ENCODE results near the gene CLCNKA.
A peak's percentile ranks its signal among the peaks of the same experiment; 100 is the strongest.
"Not testable (repeated sequence)": the region's sequence is repeated elsewhere in the genome, so short reads cannot be mapped to it uniquely, and the experiment has no call there.

Gene CLCNKA

GRCh38 chr1:16043950-16044349 is 22.1 kb downstream of the CLCNKA start:
- DNase-seq = no peak

GRCh38 chr1:16046842-16047241 is 25.0 kb downstream of the CLCNKA start:
- no peak for DNase-seq

GRCh38 chr1:16047791-16048475 is 26.1 kb downstream of the CLCNKA start:
- no peak for DNase-seq

GRCh38 chr1:16048573-16049189 is 26.8 kb downstream of the CLCNKA start:
- DNase-seq = peak; percentile 64

DNA sequence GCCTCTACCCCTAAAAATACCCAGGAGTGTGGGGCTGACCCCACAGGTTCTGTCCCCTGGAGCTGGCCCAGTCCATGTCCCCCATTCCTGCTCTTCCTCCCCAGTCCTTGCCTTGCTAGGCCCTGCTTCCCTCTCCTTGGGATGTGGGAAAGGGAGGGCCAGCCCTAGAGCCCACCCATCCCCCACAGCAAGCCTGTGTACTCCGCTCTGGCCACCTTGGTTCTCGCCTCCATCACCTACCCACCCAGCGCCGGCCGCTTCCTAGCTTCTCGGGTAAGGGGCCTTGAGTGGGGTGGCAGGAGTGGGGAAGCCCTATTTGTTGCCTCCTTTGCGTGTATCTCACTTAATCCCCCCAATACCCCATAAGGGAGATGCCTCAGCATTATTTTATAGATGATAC is 28.5 kb downstream of the CLCNKA start:
- DNase-seq = no peak

GRCh38 chr1:16051039-16051438 is 29.2 kb downstream of the CLCNKA start:
- DNase-seq = no peak

DNA sequence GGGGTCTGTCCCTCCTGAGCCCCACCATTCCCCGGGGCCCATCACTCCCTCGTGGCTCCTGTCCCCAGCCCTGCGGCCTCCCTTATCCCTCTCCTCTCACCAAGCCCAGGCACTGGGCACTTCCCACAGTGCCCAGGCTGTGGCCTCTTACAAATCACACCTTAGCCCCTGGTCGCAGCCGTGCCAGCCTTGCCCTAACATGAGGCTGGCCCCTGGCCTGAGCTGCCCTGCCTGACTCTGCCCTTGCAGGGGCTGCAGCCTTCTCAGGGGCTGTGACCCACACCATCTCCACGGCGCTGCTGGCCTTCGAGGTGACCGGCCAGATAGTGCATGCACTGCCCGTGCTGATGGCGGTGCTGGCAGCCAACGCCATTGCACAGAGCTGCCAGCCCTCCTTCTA is 30.1 kb downstream of the CLCNKA start:
- DNase-seq = not testable (repeated sequence)

DNA sequence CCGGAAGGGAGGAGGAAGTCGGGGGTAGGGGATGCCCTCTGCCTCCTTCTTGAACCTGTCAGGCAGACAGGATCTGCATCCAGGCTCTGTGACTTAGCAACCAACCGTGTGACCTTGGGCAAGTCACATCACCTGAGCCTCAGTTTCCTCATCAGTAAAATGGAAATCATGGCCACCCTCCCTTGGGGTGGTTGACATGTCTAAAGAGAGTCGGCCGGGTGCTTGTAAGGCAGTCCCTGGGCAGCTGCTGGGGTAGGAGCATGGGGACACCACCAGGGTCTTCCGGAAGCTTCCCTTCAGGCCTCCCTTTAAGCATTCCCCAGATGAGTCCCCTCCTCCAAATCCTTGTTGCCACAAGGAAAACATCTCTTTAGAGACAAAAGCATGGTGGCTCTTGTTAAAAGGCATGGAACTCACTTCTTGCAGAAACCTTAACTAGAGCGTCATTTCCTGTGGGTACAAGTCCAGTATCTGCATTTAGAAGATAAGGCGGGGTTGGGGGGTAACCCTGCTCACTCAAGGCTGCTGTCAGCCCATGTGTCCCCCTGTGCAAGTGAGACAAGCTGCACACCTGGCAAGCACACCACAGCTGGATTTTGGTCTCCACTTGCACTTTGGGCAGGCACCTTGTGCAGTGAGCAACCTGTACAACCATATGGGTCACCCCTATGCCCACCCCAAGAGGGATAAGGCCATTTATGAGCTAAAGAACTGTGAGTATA is 32.1 kb downstream of the CLCNKA start:
- DNase-seq = no peak

- no peak for DNase-seq
Observed at GRCh38 chr1:16054598-16055540, 33.0 kb downstream of the CLCNKA start.

GRCh38 chr1:16055613-16056520 is 34.0 kb downstream of the CLCNKA start:
- DNase-seq = peak; percentile 80

GRCh38 chr1:16056521-16056912 is 34.7 kb downstream of the CLCNKA start:
- DNase-seq = not testable (repeated sequence)

- DNase-seq = not testable (repeated sequence)
Observed at GRCh38 chr1:16057314-16057915, 35.6 kb downstream of the CLCNKA start.

DNA sequence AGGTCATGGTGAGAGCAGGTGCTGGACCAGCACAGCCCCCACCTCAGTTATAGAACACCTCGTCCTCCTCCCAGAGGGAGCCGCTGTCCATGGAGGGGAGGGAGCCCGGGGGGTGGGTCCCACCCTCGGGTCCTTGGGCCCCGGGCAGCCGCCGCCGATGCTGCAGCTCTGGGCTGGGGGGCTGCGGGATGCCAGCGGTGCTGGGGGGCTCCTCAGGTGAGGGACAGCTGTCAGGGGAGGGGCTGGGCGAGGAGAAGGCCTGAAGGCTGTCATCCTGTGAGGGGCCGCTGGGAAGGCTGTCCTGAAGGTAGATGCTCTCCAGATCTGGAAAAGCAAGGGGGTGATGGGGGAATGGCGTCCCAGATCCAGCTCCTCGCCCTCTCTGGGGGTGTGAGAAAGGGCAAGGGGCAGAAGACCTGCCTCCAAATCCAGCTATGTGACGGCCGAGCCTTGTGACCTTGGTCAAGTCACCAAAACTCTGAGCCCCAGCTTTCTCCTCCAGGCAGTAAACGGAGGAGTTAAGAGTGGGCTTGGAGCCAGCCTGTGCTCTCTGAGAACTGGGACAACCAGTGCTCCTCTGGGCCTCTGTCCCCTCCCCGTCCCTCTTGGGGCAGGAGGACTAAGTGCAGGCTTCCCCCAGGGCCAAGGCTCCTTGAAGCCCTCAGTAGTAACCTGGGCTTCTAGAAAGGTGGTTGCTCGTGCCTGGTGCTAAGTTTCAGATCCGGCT is 36.7 kb downstream of the CLCNKA start:
- DNase-seq = not testable (repeated sequence)

- DNase-seq = no peak
Observed at GRCh38 chr1:16061266-16061665, 39.4 kb downstream of the CLCNKA start.

DNA sequence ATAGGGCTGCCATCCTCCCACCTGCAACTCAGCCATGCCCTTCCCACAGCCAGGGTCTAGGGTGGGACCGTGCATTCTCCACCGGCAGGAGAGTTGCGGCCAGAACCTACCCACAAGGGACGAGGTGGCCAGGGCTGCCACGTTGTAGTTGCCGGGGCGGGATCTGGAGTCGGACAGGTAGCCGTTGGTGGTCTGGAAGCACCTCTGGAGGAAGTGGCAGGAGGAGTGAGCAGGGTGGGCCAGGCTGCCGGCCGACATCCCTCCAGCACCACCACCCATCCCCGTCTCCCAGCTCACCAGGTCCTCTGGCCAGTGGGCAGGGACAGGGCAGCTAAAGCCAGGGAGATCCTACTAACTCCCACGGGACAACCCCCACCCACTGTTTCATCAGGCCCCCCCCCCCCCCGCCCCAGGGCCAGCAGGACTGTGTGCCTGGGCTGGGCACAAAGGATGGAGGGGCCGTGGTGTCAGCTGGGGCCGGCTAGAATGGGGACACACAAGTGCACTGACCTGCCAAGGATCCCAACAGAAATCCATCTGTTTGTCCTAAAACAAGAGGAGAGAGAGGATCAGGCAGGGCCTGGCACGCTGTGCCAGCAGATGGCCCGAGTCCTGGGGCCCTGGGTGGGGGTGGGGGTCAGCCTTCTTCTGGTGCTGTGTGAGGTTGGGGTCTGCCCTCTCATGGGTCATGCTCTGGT is 40.3 kb downstream of the CLCNKA start:
- DNase-seq = not testable (repeated sequence)

- DNase-seq = not testable (repeated sequence)
Observed at GRCh38 chr1:16062687-16063075, 40.8 kb downstream of the CLCNKA start.

DNA sequence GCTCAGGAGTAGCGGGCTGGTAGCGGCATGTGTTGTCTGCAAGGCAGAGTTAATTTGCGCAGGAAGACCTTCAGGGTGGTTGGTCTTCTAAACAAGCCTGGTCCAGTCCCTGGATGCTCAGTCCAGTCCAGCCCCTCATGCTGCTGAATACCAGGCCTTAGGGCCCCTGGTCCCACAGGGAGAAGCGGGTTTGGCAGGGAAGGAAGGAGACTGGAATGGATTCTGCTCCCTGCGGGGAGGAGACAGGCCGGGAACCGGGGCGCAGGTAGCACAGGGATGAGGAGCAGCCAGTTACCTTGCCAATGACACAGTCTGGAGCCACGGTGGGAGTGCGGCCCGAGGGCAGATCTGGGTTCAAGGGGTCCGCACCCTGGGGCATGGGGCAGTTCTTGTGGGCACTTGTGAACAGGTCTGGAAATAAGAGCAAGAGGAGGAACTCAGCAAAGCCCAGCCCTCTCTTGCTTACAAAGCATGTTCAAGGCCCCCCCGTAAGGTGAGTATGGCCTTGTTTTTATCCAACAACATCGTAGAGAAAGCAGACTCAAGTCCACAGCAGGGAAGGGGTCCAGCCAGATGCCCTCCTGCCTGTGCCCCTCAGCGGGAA is 41.5 kb downstream of the CLCNKA start:
- no peak for DNase-seq

- DNase-seq = no peak
Observed at GRCh38 chr1:16063921-16064320, 42.1 kb downstream of the CLCNKA start.

DNA sequence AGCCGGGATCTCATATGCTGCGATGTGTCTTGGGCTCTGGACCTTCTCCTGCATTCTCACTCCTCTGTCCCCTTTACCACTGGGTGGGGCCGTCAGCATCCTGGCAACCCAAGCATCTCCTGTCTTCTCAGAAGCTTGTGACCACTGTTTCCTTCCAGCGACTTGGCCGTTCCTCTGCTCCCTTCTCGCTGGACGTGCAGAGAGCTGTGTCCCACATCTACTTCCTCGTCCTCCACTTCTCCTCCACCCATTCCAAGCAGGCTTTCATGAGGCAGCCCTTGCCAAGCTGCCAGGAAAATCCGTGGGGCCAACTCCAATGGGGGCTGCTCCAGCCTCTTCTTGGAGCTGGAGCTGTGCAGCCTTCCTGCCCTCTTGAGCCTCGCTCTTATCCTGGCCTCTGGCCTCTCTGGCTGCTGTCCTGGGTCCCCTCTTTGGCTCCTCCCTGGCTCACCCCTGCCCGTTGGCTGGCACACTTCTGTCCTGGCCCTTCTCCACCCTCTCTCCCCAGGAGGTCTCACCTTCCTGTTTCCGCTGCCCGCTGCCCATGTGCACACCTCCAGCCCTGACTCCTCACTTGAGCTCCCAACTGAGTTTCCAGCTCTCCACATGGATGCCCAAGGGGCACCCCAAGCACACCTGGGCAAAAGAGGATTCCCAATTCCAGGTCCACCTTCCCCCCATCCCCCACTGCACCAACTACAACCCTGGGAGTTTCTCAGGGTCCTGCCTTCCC is 42.9 kb downstream of the CLCNKA start:
- no peak for DNase-seq
